ENCODE measurements around the gene LIN7C. TPM values are rescaled to one million over a fixed set of nuclear protein-coding genes. Genes with fewer than 3 reads are reported as not detected.

Gene LIN7C
- total and polyA plus RNA-seq, 9 of the 15 experiments (the other 6 are each of a cell fraction or from before 2014, with no cell fraction given) = 10.8 to 52.7 (median 21.5) TPM

- TF ChIP-seq GTF2A2 (tag; IDR thresholded peaks at IDR 0.05) (no peak), ZNF3 (CRISPR knock-in tag; IDR thresholded peaks at IDR 0.05) (no peak), HDAC2 (IDR thresholded peaks at IDR 0.05) (no peak), POLR2H (tag; IDR thresholded peaks at IDR 0.05; ENCODE audit: low read depth) (no peak), ZNF445 (CRISPR knock-in tag; IDR thresholded peaks at IDR 0.05; ENCODE audit: low read depth) (no peak), MTA3 (IDR thresholded peaks at IDR 0.05; ENCODE audit: borderline replicate concordance) (no peak), ELF1 (tag; IDR thresholded peaks at IDR 0.05) (no peak), FOXJ3 (CRISPR knock-in tag; IDR thresholded peaks at IDR 0.05) (no peak)
- TF ChIP-seq, protein P1, sequence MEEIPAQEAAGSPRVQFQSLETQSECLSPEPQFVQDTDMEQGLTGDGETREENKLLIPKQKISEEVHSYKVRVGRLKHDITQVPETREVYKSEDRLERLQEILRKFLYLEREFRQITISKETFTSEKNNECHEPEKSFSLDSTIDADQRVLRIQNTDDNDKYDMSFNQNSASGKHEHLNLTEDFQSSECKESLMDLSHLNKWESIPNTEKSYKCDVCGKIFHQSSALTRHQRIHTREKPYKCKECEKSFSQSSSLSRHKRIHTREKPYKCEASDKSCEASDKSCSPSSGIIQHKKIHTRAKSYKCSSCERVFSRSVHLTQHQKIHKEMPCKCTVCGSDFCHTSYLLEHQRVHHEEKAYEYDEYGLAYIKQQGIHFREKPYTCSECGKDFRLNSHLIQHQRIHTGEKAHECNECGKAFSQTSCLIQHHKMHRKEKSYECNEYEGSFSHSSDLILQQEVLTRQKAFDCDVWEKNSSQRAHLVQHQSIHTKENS (CRISPR knock-in tag; IDR thresholded peaks at IDR 0.05) = no peak
- TF ChIP-seq, protein P2, sequence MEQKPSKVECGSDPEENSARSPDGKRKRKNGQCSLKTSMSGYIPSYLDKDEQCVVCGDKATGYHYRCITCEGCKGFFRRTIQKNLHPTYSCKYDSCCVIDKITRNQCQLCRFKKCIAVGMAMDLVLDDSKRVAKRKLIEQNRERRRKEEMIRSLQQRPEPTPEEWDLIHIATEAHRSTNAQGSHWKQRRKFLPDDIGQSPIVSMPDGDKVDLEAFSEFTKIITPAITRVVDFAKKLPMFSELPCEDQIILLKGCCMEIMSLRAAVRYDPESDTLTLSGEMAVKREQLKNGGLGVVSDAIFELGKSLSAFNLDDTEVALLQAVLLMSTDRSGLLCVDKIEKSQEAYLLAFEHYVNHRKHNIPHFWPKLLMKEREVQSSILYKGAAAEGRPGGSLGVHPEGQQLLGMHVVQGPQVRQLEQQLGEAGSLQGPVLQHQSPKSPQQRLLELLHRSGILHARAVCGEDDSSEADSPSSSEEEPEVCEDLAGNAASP (IDR thresholded peaks at IDR 0.05) = no peak
These were observed 17.5 kb downstream of the LIN7C start (continued) for GRCh38 chr11:27489092-27489491.
